ENCODE results near the gene DLGAP3. TPM values are rescaled to one million over a fixed set of nuclear protein-coding genes. Genes with fewer than 3 reads are reported as not detected.

The DLGAP3 gene
- total and polyA plus RNA-seq, 2 donors (not counting 3 experiments of a cell fraction or from before 2014, with no cell fraction given): 0.04 to 0.20 TPM

- Histone ChIP-seq H4K20me1 (replicated peaks; ENCODE audit: control insufficient read depth, extremely low read depth, insufficient read depth, low read length) (no peaks in the 10 kb centered on the region), H3K4me1 (ENCODE audit: control insufficient read depth, extremely low read depth, insufficient read depth, low read length) (no peaks in the 10 kb centered on the region), H3K9me1 (replicated peaks; ENCODE audit: control insufficient read depth, extremely low read depth, insufficient read depth, low read length) (peaks cover 2% of the 10 kb centered on the region), H3K79me2 (ENCODE audit: control insufficient read depth, insufficient read depth, low read length) (no peaks in the 10 kb centered on the region), H3K27me3 (ENCODE audit: control insufficient read depth in 2 of 2, insufficient read depth in 2 of 2, low read length in 2 of 2) (no peaks in the 10 kb centered on the region), H3K9me3 (replicated peaks; ENCODE audit: control insufficient read depth, insufficient read depth, low read length) (no peaks in the 10 kb centered on the region), H3K4me2 (ENCODE audit: insufficient read depth, low read length) (no peak overlapping the region), H3K9ac (replicated peaks; ENCODE audit: extremely low read depth, insufficient read depth, low read length) (no peak overlapping the region), H3K27ac (ENCODE audit: insufficient read depth, low read depth, low read length) (no peak overlapping the region), H3K4me3 (replicated peaks in 1 of 3; ENCODE audit: insufficient read depth in 1 of 3, low read depth in 1 of 3, low read length in 3 of 3) (no peak overlapping the region), H3K36me3 (ENCODE audit: control insufficient read depth in 2 of 2, extremely low read depth in 1 of 2, insufficient read depth in 2 of 2, low read length in 2 of 2) (no peaks in the 10 kb centered on the region), H2AFZ (ENCODE audit: low read depth, low read length) (no peak overlapping the region)
- intact Hi-C loops (cut with micrococcal nuclease) (no loop called here), dilution Hi-C loops (cut with MboI; ENCODE audit: extremely low pct_ligation_motif_present, low sequenced_read_pairs) (no loop called here)
- no peak for DNase-seq (ENCODE audit: low read depth, low spot score)
- FAIRE-seq: no peak
- POLR2A ChIA-PET: no interaction called here
- no TSS peak for BruUV-seq (replicated peaks)
- CTCF ChIA-PET: interaction anchor here (1.3 to 1.7 kb wide), 3 partner anchors 15 to 36 kb away, joined by 3 to 5 read pairs (median 3); no protein-coding TSS in a partner anchor
- no peak for TF ChIP-seq CTCF (IDR thresholded peaks at IDR 0.05; ENCODE audit: extremely low read depth in 1 of 2, insufficient read depth in 1 of 2, low read depth in 1 of 2, low read length in 2 of 2)
- no peak for TF ChIP-seq POLR2AphosphoS5 (IDR thresholded peaks at IDR 0.05; ENCODE audit: insufficient read depth, low read depth, low read length)
- no peak for TF ChIP-seq POLR2A (IDR thresholded peaks at IDR 0.05; ENCODE audit: low read depth, low read length)
- no peak for TF ChIP-seq EZH2 (IDR thresholded peaks at IDR 0.05; ENCODE audit: borderline replicate concordance, low read depth, low read length, severe bottlenecking)
- TF ChIP-seq GATA2 (IDR thresholded peaks at IDR 0.05; ENCODE audit: insufficient read depth, insufficient read length, low read depth, low read length): no peak
- TF ChIP-seq FOS (IDR thresholded peaks at IDR 0.05; ENCODE audit: borderline replicate concordance, insufficient read depth, low read length): no peak
Observed at GRCh38 chr1:34816332-34816731, 113.1 kb downstream of the DLGAP3 start.

Other genes starting within 250 kb of the DLGAP3 start
- not detected in 2 replicates for gene GJB5, start 174.6 kb downstream of the DLGAP3 start, total RNA-seq
- gene GJB5, start 174.6 kb downstream of the DLGAP3 start, polyA plus RNA-seq: not detected in 2 replicates
- gene GJB4, start 169.9 kb downstream of the DLGAP3 start, total RNA-seq: not detected in 2 replicates
- gene GJB4, start 169.9 kb downstream of the DLGAP3 start, polyA plus RNA-seq: not detected in 2 replicates
- gene GJB3, start 148.4 kb downstream of the DLGAP3 start, total RNA-seq: not detected in 2 replicates
- gene GJB3, start 148.4 kb downstream of the DLGAP3 start, polyA plus RNA-seq: 0.05 TPM in 1 of 2 replicates, not detected in the other
- 22.1 TPM in 2 replicates for gene GJA4, start 136.7 kb downstream of the DLGAP3 start, total RNA-seq
- gene GJA4, start 136.7 kb downstream of the DLGAP3 start, polyA plus RNA-seq: 175 and 265 TPM in 2 replicates
- 54.7 and 66.2 TPM in 2 replicates for gene SMIM12, start 69.9 kb downstream of the DLGAP3 start, total RNA-seq
- 85.9 TPM in 2 replicates for gene SMIM12, start 69.9 kb downstream of the DLGAP3 start, polyA plus RNA-seq
- 18.7 and 19.1 TPM in 2 replicates for gene TMEM35B, start 55.7 kb upstream of the DLGAP3 start, total RNA-seq
- 40.5 and 46.2 TPM in 2 replicates for gene TMEM35B, start 55.7 kb upstream of the DLGAP3 start, polyA plus RNA-seq
- 15.6 and 17.2 TPM in 2 replicates for gene ZMYM6, start 102.3 kb upstream of the DLGAP3 start, total RNA-seq
- gene ZMYM6, start 102.3 kb upstream of the DLGAP3 start, polyA plus RNA-seq: 5.2 and 6.4 TPM in 2 replicates
- 20.7 and 21.4 TPM in 2 replicates for gene ZMYM1, start 149.7 kb upstream of the DLGAP3 start, total RNA-seq
- gene ZMYM1, start 149.7 kb upstream of the DLGAP3 start, polyA plus RNA-seq: 5.2 and 5.8 TPM in 2 replicates